ENCODE data around the gene TNS1.

The TNS1 gene

DNA sequence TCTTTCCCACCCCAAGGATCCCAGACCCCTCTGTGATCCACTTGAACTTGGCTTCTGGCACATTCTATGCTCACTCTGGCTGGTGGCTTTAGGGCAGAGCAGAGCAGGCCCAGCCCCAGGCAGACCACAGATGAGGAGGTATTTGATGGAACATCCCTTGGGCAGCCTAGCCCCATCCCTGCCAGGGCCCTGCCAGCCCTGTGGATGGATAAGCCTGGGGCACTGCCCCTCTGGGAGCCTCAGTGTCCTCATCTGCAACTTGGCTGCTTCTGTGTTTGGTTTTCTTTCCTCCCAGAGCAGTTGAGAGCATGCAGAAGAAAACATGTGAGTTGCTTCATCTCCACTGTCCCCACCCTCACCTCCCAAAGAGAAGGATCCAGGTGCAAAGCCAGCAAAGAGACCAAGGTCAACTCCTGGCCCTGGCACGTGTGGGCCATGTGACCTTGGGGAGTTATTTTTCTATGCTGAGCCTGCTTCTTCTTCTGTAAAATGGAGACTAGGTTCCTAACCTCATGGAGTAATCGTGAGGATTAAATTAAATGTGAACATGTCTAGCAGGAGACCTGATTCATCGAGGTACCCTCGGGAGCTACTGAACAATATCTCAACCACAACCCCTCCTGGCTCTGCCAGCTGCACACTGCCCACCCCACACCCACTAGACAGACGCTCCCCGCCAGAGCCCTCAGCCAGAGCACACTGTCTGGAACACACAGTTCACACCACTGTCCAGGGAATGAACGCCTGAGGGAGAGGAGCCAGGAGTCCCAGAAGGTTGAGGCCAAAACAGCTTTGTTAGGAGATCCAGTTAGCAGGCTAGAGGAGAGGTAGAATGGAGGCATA, 14.6 kb upstream of the TNS1 start:
- in situ Hi-C loops (cut with MboI; ENCODE audit: low sequenced_read_pairs), result no loop called here

DNA sequence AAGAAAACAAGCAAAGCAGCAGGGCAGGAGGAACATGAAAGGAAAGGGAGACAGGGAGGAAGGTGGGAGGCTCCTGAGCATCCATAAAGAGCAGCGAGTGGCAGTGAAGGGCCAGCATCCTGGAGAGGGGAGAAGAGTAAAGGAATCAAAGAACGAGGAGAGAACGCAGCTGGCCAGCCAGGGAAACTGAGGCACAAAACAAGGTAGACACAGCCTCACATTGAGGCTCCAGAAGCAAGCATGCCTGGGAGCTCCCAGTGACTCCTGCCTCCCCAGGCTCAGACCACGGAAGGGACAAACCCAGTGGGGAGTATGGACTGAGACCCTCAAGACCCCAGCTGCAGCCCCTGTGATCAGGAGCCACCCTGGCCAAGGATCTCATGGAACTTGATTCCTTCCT, 14.0 kb upstream of the TNS1 start:
- in situ Hi-C loops (cut with MboI; ENCODE audit: low sequenced_read_pairs), result no loop called here

DNA sequence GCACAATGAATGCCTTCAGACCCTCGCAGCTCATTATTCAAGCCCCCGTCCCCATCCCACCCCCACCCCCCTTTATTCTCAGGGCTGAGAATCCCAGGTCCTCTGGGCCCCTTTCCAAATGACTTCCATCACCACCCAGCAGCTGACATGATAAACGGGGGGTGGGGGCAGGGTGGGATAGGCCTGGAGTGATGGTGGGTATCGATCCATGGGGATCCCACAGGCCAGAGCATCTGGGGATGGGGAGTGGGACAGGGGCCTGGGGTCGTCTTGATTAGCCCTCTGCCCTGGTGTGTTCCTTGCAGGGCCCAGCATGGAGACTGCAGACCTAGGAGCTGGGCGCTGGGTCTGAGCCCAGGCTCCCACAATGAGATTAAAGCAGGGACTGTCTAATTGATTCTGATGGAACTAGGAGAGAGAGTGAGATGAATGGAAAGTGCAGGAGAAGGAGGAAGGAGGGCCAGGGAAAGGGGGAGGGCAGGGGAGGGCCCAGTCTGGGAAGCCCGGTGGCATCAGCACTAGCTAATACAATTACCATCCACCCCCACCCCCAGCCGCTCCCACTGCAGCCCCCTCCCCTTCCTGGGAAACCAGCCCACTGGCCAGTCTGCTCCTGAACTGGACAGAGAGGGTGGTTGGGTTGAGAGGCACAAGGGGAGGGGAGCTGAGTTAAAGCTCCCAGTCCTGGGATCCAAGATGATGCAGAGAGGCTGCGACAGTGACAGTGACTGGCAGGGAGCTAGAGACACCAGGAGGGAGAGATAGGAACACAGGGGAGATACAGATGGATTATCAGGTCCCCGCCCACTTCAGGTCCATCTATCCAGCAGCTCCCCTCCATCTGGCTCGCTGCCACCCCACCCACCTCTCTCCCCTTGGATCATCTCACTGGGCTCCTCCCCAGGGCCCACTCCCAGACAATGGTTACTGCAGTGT, 13.1 kb upstream of the TNS1 start:
- in situ Hi-C loops (cut with MboI; ENCODE audit: low sequenced_read_pairs), result no loop called here

DNA sequence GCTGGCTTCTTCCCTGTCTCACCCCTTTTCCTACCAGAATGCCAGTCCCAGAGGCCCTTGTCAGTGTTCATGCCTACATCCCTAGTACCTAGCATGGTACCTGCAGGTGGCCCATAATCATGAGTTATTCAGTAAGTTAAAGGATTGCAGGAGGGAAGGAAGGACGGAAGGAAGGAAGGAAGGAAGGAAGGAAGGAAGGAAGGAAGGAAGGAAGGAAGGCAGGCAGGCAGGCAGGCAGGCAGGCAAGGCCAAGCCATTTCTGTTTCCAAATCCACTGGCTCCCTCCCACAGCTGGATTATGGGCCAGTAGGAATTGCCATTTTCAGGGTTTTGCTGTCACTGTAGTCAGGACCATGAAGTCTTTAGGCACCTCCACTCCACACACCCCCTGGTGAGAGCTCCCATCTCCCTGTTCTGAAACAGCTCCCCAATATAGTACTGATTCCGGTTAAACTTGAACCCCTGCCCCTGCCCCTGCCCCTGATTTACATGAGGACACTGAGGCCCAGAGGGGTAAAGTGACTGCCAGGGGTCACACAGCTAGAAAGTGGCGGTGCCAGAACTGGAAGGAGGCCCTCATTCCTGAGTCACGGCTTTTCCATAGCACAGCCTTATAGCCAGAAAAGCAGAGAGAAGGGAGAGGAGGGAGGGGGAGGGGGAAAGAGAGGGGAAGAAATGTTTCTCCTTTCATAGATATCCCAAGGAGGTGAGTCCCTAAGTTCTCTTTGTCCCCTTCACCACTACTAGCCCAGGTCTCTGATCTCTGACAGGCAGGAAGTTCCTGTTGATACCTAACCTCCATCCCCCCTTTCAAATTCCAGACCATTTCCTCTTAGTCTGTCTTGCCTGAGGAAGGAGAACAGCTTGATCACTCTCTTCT, 12.2 kb upstream of the TNS1 start:
- in situ Hi-C loops (cut with MboI; ENCODE audit: low sequenced_read_pairs), result no loop called here

DNA sequence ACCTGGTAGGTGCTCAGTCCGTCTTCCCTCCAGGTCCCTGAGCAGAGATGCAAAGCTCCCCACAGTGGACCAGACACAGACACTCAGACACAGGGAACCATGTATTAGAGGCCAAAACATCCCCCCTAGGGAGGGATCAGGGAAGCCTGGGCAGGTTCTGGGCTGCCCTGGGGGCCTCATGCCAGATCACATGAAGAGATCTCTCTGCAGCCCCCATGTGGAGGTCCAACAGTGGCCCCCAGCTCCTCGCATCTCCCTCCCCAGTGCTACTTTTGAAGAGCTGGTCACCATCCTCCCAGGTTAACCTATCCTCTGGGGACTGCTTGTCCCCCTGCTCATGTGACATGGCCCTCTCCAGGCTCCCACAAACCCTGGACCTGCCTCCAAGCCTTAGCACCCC, 10.5 kb upstream of the TNS1 start:
- in situ Hi-C loops (cut with MboI; ENCODE audit: low sequenced_read_pairs), result no loop called here

DNA sequence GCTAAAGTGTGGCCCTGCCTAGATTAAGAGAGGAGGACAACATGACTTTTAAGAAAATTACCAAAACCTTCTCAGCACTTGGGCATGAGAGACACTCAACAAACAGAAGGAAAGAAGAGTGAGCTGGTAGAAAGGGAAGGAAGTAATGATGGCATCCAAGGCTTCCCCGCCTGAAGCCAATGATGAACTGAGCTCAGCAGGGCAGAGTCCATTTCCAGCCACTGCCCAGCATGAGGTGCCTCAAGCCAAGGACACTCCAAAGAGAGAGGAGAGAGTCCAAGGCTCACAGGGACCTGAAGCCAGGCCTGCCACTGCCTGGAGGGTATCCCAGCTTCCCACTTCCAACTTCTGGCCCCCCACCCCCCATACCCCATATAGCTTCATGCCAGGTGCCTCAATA, 9.5 kb upstream of the TNS1 start:
- in situ Hi-C loops (cut with MboI; ENCODE audit: low sequenced_read_pairs), result no loop called here

DNA sequence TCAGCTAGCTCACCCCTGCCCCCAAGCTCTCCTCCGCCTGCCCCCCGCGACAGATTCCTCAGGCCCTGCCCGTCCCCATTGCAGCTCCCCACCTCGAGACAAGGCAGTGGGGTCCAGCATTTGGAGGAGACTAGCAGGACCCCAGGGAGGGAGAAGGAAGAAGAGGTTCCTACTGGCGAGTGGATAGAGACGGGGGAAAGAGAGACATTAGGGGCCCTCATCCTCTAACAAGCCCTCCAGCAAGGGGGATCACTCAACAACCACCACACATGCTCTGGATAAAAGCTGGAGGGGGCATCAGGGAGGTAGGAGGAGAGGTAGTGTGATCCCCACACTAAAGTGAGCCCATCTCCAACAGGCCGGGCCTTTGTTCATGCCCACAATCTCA, 8.9 kb upstream of the TNS1 start:
- in situ Hi-C loops (cut with MboI; ENCODE audit: low sequenced_read_pairs), result no loop called here

DNA sequence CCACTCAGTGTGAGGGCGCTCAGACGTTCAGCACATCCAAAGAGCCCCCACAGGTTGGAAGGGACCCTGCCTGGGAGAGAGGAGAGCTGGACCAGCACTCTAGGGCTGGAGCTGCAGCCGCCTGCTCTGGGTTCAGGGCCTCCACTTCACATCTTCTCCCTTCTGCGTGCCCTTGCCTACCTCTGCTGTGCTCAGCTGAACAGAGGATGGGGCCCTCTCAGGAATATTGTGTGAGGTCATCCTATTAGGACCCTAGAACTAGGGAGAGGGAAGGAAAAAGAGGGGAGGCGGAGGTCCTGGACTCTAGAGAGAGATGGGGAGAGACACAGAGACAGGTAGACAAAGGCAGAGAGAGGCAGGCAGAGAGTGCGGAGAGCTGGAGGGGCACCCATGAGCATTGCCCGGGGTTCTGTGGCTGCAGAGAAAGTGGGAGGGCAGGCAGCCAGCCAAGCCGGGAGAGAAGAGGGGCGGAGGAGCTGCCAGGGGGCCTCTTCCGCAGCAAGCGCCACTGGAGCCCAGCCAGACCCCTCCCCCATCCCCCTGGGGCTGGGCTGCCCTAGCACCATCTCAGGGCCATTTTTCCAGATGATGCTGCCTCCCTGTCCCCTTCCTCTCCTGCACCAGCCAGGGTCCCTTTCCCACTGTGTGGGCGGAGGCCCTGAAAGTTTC, 8.3 kb upstream of the TNS1 start:
- in situ Hi-C loops (cut with MboI; ENCODE audit: low sequenced_read_pairs), result no loop called here

DNA sequence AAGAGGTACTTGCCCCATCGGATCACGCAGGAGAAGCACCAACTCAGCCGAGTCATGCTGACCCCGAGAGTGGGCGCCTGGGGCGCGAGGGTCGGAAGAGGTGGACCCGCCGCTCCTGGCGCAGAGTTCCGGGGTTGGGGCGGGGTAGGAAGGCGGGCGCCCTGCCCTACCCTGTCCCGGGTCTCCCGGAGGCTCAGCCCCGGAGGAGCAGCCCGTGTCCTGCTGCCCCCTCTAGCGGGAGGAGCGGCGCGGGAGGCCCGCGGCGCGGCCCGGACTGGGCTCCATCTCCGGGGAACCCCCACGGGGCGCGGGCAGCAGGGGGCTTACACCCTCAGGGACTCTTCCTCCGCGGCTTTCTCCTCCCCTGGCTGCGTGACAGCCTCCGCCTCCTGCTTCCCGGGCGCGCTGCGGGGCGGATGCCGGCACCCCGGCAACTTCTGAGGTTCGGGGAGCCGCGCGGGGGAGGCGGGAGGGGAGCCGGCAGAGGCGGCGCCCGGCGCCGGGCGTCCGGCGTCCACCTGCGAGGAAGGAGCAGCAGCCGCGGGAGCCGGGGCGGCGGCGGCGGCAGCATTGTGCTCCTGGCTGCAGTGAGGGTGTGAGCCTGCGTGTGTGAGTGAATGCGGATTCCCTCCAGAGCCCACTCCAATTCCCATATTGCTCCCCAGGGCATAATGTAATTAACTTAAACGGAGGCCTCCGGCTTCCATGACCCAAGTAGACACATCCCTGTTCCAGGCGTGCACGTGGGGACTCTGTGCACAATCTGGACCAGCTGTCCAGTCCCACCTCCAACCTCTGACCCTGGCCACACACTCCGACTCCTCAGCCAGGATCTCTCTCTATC, 7.6 kb upstream of the TNS1 start:
- in situ Hi-C loops (cut with MboI; ENCODE audit: low sequenced_read_pairs), result no loop called here

DNA sequence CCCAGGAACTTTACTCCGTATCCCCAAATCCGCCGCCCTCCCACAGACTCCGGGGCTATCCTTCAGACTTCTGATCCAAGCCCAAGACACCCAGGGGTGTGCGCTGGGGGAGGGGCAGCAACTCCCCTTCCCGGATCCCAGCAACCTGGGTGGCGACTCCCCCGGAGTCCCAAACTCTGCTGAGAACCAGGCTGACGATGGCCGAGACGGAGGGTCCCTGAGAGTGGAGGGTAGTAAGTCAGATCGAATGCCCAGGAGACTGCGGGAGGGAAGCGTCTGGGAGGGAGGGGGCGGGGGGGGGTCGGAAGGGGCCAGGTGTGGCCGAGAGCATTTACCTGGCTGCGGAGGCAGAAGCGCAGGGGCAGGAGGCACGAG, 7.0 kb upstream of the TNS1 start:
- in situ Hi-C loops (cut with MboI; ENCODE audit: low sequenced_read_pairs), result no loop called here

DNA sequence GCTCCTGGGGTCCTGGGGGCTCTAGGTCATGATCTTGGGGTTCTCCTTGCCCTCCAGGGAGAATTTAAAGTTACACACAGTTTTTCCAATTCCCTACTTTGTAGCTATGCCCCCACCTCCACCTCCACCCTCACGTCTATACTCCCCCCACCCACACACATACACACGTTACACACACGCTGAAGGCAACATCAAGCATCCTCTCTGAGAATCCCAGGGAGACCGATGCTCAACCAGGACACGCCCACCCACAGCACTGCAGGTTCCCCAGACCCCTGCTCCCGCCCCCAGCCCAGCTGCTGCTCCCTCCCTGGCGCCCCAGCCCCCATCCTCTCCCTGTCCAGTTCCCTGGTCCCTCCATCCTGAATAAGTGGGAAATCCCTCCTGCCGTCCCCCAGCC, 6.4 kb upstream of the TNS1 start:
- in situ Hi-C loops (cut with MboI; ENCODE audit: low sequenced_read_pairs), result no loop called here

DNA sequence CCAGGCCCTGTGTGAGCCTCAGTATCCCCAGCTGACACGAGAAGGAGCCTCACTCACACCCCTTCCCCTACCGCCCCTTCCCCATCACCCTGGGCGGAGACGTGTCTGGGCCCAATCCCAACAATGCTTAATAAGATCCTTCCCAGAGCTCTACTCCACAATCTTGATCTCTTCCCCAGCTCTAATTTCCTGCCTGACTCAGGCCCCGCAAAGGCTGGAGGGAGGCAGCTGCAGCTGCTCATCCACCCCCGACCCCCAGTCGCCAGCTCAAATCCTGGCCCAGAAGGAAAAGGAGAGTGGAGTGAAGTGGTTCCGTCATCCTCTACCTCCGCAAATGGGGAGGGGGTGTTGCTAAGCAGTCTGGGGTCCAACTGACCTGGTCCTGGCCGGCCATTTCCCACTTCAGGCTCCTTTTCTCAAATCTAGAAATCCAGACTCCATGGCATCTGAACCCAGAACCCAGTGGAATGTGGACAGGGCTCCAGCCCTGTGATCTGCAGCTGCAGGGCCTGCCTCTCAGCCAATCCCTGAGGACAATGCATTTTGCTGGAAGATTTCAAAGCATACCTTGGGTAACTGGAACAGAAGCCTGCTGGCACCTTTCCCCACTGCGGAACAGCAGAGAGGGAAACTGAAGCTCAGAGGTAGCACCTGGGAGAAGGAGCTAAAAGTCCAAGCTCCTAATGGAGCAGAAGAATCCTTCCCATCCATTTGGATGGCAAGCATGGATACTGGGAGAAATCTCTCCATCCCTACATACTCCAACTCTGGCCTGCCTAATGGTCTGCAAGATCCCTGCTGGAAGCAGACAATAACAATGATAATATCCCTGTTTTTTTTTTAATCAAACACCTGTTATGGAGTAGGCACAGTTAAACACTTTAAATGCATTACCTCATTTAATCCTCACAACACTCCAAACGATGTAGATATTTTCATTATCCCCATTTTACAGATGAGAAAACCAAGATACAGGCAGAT, 5.6 kb upstream of the TNS1 start:
- in situ Hi-C loops (cut with MboI; ENCODE audit: low sequenced_read_pairs), result no loop called here

DNA sequence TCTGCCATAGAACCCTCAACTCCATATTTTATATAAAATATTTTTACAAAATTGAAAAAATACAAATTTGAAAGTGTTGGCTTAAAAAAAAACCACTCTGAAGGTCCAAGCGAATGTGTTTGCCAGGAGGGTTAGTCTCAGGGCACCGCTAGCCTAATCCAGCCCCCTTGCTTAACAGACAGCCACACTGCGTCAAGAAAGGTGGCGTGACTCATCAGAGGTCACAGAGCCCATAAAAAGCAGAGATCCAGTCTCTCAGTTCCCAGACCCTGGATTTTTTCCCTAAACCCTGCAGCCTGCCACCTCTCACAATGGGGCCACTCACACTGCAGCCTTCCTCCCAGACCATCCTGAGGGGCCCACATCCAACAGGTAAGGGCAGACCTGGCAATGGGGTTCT, 3.9 kb upstream of the TNS1 start:
- in situ Hi-C loops (cut with MboI; ENCODE audit: low sequenced_read_pairs), result no loop called here

DNA sequence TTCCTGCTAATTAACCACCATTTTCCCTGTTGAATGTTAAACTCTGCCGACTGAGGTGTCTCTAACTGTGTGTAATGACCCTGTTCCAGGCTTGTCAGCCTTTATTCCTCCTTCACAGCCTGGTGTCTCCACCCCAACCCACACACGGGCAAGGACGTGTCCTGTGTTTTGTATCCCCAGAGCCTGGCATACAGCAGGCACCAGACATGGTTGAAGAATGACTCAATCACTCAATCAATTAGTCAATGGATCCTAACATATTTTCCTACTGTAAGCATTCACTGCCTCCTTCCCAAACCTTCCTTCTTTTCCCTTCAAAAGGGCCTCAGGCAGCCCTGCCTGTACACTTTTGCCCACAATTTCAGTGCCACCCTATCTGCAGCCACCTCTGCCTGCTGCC, 2.7 kb upstream of the TNS1 start:
- in situ Hi-C loops (cut with MboI; ENCODE audit: low sequenced_read_pairs), result no loop called here

DNA sequence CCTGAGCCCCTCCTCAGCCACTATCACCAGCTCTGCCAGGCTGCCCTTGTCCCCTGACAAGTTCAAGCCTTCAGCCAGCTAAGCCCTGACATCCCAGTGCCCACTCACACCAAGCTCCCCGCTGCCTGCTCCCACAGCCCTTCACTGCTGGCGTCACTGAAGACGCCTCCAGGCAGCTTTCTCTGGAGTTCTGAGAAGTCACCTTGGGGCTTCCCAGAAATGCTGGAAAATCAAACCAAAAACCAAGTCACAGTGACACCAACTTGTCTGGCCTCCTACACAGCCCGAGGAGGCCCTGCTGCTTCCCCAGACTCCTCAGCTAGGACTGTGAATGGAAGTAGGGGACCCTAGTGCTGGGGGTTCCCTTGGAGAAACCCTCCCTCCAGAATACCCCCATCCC, 2.2 kb upstream of the TNS1 start:
- in situ Hi-C loops (cut with MboI; ENCODE audit: low sequenced_read_pairs), result no loop called here

DNA sequence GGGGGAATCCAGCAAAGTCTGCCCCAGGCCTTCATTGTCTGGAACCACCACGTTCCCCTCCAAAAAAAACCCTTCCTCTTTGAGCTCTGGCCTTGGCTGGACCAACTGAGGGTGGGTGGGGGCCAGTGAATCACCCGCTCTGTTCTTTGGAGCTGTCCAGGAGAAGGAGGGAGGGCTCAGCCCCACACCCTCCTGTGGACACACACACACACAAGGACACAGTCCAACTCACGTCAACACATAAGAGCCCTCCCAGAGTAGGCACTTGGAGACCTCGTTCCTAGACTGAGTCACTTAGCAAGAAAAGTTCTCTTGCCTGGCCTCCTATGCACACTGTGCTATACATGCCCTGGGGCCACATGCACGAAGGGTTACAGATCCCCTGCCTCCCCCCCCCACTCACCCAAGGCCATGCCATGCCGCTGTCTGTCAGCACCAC, 1.2 kb upstream of the TNS1 start:
- in situ Hi-C loops (cut with MboI; ENCODE audit: low sequenced_read_pairs), result no loop called here

DNA sequence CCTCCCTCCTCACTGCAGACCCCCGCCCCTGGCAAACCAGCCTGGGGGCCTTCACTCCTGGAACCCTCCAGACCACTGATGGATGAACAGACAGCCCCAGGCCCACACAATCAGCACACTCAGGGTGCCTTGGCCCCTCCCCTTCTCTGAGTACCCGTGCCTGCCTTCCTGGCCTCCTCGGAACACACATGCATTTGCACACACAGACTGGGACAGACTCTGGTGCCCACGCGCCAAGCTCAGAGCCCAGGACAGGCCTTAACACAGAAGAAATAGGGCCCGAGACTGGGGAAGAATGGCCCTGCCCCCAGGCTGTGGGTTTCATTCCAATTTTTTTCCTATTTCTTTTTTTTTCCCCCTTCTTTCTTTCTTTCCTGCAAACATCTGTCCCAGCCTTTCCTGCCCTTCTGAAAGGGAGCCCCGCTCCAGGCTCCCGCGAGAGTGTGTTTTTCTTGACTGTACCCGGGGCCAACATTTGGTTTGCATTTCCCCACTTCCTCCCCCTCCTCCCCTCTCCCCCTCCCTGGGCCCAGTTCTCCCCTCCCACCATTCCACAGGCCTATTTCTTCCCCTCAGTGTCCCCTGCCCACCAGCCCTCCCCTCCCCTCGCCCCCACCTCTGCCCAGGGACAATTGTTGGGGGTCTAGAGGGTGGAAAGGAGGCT, 618 bp upstream of the TNS1 start:
- in situ Hi-C loops (cut with MboI; ENCODE audit: low sequenced_read_pairs), result no loop called here
